H1 (cell line): Measurements from ENCODE around the gene MGST3. TPM values are rescaled to one million over a fixed set of nuclear protein-coding genes. Genes with fewer than 3 reads are reported as not detected.

Experiments used
- CTCF ChIA-PET: fragments of 300-600 bp; sonication (Branson Sonifier 250); formaldehyde crosslinking; loops from one replicate; lab custom pipeline; 2021; ENCODE audit not compliant: partially characterized antibody; lab: Charles Lee
- POLR2A ChIA-PET: fragments of 300-600 bp; sonication (Branson Sonifier 250); formaldehyde crosslinking; loops from one replicate; lab custom pipeline; 2021; ENCODE audit warnings: inconsistent platforms; ENCODE audit not compliant: partially characterized antibody; lab: Charles Lee
- DNase-seq, 2 experiments: peaks; one replicate each; pipeline versions ENCODE4 v3.0.0 to v3.0.0-alpha.2; 2010 to 2022; ENCODE audit warnings: low spot score in 2 of 2, low read depth in 1 of 2, mixed read lengths in 1 of 2
- FAIRE-seq: peaks from 2 replicates; lab custom pipeline; 2011; peaks lifted over from hg19 to GRCh38; lab: Jason Lieb, UNC
- H2AFZ ChIP-seq: 2 replicates; pipeline ENCODE4 v1.8.1; 2012; ENCODE audit warnings: low read length, inconsistent platforms
- H2AK5ac ChIP-seq: 2 replicates; pipeline ENCODE4 v1.6.1; 2013; ENCODE audit warnings: low read depth, low read length
- H2BK120ac ChIP-seq: replicated peaks from 2 replicates; pipeline ENCODE3; 2013; ENCODE audit warnings: low read depth, low read length, inconsistent platforms
- H2BK12ac ChIP-seq: 2 replicates; pipeline ENCODE4 v1.6.1; 2013; ENCODE audit warnings: low read depth, low read length
- H2BK15ac ChIP-seq: 2 replicates; pipeline ENCODE4 v1.6.1; 2013; ENCODE audit warnings: low read length
- H2BK20ac ChIP-seq: 2 replicates; pipeline ENCODE4 v1.6.1; 2013; ENCODE audit warnings: low read length
- H2BK5ac ChIP-seq: 2 replicates; pipeline ENCODE4 v1.6.1; 2013; ENCODE audit warnings: low read depth, low read length
- H3K14ac ChIP-seq: 2 replicates; pipeline ENCODE4 v1.6.1; 2013; ENCODE audit warnings: inconsistent platforms; ENCODE audit not compliant: insufficient read length
- H3K18ac ChIP-seq: 2 replicates; pipeline ENCODE4 v1.6.1; 2013; ENCODE audit warnings: low read length; ENCODE audit errors: extremely low read depth
- H3K23ac ChIP-seq: 2 replicates; pipeline ENCODE4 v1.6.1; 2013; ENCODE audit warnings: inconsistent platforms; ENCODE audit not compliant: insufficient read length
- H3K23me2 ChIP-seq: 2 replicates; pipeline ENCODE4 v1.6.1; 2013; ENCODE audit warnings: low read depth, low read length
- H3K27ac ChIP-seq: 2 replicates; pipeline ENCODE4 v1.6.1; 2011; ENCODE audit warnings: low read depth, low read length, inconsistent platforms
- H3K27me3 ChIP-seq, 4 experiments: replicated peaks in 1 of 4; 1 replicate in 1 of 4; 2 replicates in 3 of 4; pipeline versions ENCODE4 v1.6.1 to v1.8.1; 2011 to 2013; ENCODE audit warnings: low read length in 3 of 4, mild to moderate bottlenecking in 3 of 4, inconsistent platforms in 2 of 4, mixed read lengths in 2 of 4, moderate library complexity in 1 of 4; ENCODE audit not compliant: control insufficient read depth in 3 of 4, insufficient read depth in 3 of 4; ENCODE audit errors: extremely low read depth in 1 of 4
- H3K36me3 ChIP-seq, 4 experiments: 2 replicates each; pipeline versions ENCODE4 v1.6.1 to v1.8.1; 2011 to 2013; ENCODE audit warnings: mild to moderate bottlenecking in 4 of 4, low read length in 3 of 4, moderate library complexity in 2 of 4, control low read depth in 1 of 4, inconsistent platforms in 1 of 4; ENCODE audit not compliant: insufficient read depth in 4 of 4, control insufficient read depth in 2 of 4
- H3K4ac ChIP-seq: replicated peaks from 2 replicates; pipeline ENCODE3; 2013; ENCODE audit warnings: low read length, low read depth, mixed read lengths, inconsistent platforms; ENCODE audit not compliant: insufficient read length
- H3K4me1 ChIP-seq, 4 experiments: replicated peaks in 1 of 4; 1 replicate in 1 of 4; 2 replicates in 3 of 4; pipeline versions ENCODE4 v1.6.1 to v1.8.1; 2011 to 2013; ENCODE audit warnings: low read length in 3 of 4, inconsistent platforms in 2 of 4, mixed read lengths in 1 of 4; ENCODE audit not compliant: insufficient read depth in 4 of 4, control insufficient read depth in 3 of 4
- H3K4me2 ChIP-seq, 2 experiments: 2 replicates each; pipeline versions ENCODE4 v1.6.1 to v1.8.1; 2011 to 2013; ENCODE audit warnings: low read depth in 2 of 2, low read length in 2 of 2, control low read depth in 1 of 2, inconsistent platforms in 1 of 2, mild to moderate bottlenecking in 1 of 2; ENCODE audit not compliant: insufficient read depth in 1 of 2
- H3K4me3 ChIP-seq, 4 experiments: fragments of 200-600, 300-600 bp in 1 of 4; sonication (generic), shearing (Covaris generic), sonication (Bioruptor Twin) in 1 of 4; 2 replicates each; pipeline versions ENCODE4 v1.5.1 to v1.8.1; 2011 to 2016; ENCODE audit warnings: low read length in 4 of 4, low read depth in 3 of 4, control low read depth in 2 of 4, inconsistent platforms in 2 of 4, mild to moderate bottlenecking in 2 of 4, mixed read lengths in 1 of 4, moderate library complexity in 1 of 4; ENCODE audit not compliant: insufficient read depth in 2 of 4; ENCODE audit errors: extremely low read depth in 1 of 4
- H3K56ac ChIP-seq: replicated peaks from 2 replicates; pipeline ENCODE3; 2013; ENCODE audit warnings: low read depth, mild to moderate bottlenecking, mixed read lengths, low read length, inconsistent platforms; ENCODE audit not compliant: insufficient read length
- H3K79me1 ChIP-seq: 2 replicates; pipeline ENCODE4 v1.6.1; 2013; ENCODE audit warnings: low read depth, low read length, control low read depth
- H3K79me2 ChIP-seq, 2 experiments: 2 replicates each; pipeline versions ENCODE4 v1.6.1 to v1.8.1; 2012 to 2013; ENCODE audit warnings: low read length in 2 of 2, mild to moderate bottlenecking in 2 of 2, inconsistent platforms in 1 of 2; ENCODE audit not compliant: insufficient read depth in 2 of 2, control insufficient read depth in 1 of 2
- H3K9ac ChIP-seq, 4 experiments: replicated peaks in 1 of 4; 1 replicate in 1 of 4; 2 replicates in 3 of 4; pipeline versions ENCODE4 v1.6.1 to v1.8.1; 2011 to 2013; ENCODE audit warnings: low read depth in 3 of 4, low read length in 3 of 4, control low read depth in 2 of 4, mild to moderate bottlenecking in 2 of 4, moderate library complexity in 2 of 4, inconsistent platforms in 1 of 4; ENCODE audit errors: extremely low read depth in 1 of 4
- H3K9me3 ChIP-seq, 2 experiments: 2 replicates each; pipeline versions ENCODE4 v1.6.1 to v1.8.1; 2012 to 2013; ENCODE audit warnings: mild to moderate bottlenecking in 2 of 2, moderate library complexity in 2 of 2, control low read depth in 1 of 2, inconsistent platforms in 1 of 2, low read depth in 1 of 2, low read length in 1 of 2, mixed read lengths in 1 of 2; ENCODE audit not compliant: insufficient read depth in 2 of 2
- H4K20me1 ChIP-seq, 2 experiments: replicated peaks in 1 of 2; 2 replicates each; pipeline versions ENCODE3 to v1.8.1; 2011 to 2013; ENCODE audit warnings: inconsistent platforms in 2 of 2, low read length in 2 of 2, mild to moderate bottlenecking in 1 of 2; ENCODE audit not compliant: insufficient read depth in 2 of 2, control insufficient read depth in 1 of 2
- H4K5ac ChIP-seq: 2 replicates; pipeline ENCODE4 v1.6.1; 2013; ENCODE audit warnings: low read length, low read depth, mixed read lengths, inconsistent platforms; ENCODE audit not compliant: insufficient read length
- H4K8ac ChIP-seq: 2 replicates; pipeline ENCODE4 v1.8.0; 2013; ENCODE audit warnings: mild to moderate bottlenecking, moderate library complexity, low read length, inconsistent platforms; ENCODE audit not compliant: insufficient read depth; ENCODE audit errors: extremely low read depth
- H4K91ac ChIP-seq: replicated peaks from 2 replicates; pipeline ENCODE3; 2013; ENCODE audit warnings: low read length, mixed read lengths, inconsistent platforms; ENCODE audit not compliant: insufficient read length
- BACH1 ChIP-seq: IDR thresholded peaks from 2 replicates; pipeline ENCODE4 v1.6.1; 2012; ENCODE audit warnings: low read length, improper control_type of control experiment
- BRCA1 ChIP-seq: IDR thresholded peaks from 2 replicates; pipeline ENCODE4 v1.6.1; 2012; ENCODE audit warnings: low read depth, low read length, improper control_type of control experiment
- CHD1 ChIP-seq: IDR thresholded peaks from 2 replicates; pipeline ENCODE4 v1.6.1; 2012; ENCODE audit warnings: low read depth, low read length, improper control_type of control experiment
- CREB1 ChIP-seq: IDR thresholded peaks from 2 replicates; pipeline ENCODE4 v1.6.1; 2012; ENCODE audit warnings: inconsistent platforms
- FOSL1 ChIP-seq: IDR thresholded peaks from 2 replicates; pipeline ENCODE4 v1.6.1; 2011; ENCODE audit warnings: mild to moderate bottlenecking, low read depth, low read length, moderate library complexity; ENCODE audit not compliant: insufficient read depth
- NRF1 ChIP-seq: IDR thresholded peaks from 2 replicates; pipeline ENCODE4 v1.6.1; 2011; ENCODE audit warnings: mild to moderate bottlenecking, low read depth, low read length, improper control_type of control experiment
- RAD21 ChIP-seq, 2 experiments: IDR thresholded peaks in 1 of 2; conservative IDR thresholded peaks in 1 of 2; 2 replicates each; pipeline ENCODE4 v1.6.1; 2011; ENCODE audit warnings: low read depth in 2 of 2, low read length in 2 of 2, improper control_type of control experiment in 1 of 2, inconsistent platforms in 1 of 2, mild to moderate bottlenecking in 1 of 2, moderate library complexity in 1 of 2
- RBBP5 ChIP-seq: IDR thresholded peaks from 2 replicates; pipeline ENCODE4 v1.7.1; 2012; ENCODE audit warnings: low read depth, mild to moderate bottlenecking, inconsistent platforms, low read length, moderate library complexity, borderline replicate concordance
- SAP30 ChIP-seq: fragments of 300-600 bp; sonication (generic); IDR thresholded peaks from 2 replicates; pipeline ENCODE4 v1.7.1; 2012; ENCODE audit warnings: low read length, moderate library complexity, mild to moderate bottlenecking, inconsistent platforms; ENCODE audit not compliant: insufficient read depth, insufficient replicate concordance
- SP1 ChIP-seq: IDR thresholded peaks from 2 replicates; pipeline ENCODE4 v1.6.1; 2011; ENCODE audit warnings: low read depth, low read length
- SP4 ChIP-seq: IDR thresholded peaks from 2 replicates; pipeline ENCODE4 v1.6.1; 2012; ENCODE audit warnings: low read length, inconsistent platforms
- TCF12 ChIP-seq: IDR thresholded peaks from 2 replicates; pipeline ENCODE4 v1.6.1; 2011; ENCODE audit warnings: low read depth, mild to moderate bottlenecking, low read length
- ZNF274 ChIP-seq: IDR thresholded peaks from 2 replicates; pipeline ENCODE4 v1.7.0; 2012; ENCODE audit warnings: low read length, borderline replicate concordance; ENCODE audit errors: extremely low read depth
- WGBS, 2 experiments: shearing (Covaris generic) in 1 of 2; methylation state at CpG; one replicate each; pipeline versions ENCODE4 v1.1.6 to v1.1.7; 2013 to 2015; ENCODE audit warnings: low lambda C conversion rate in 2 of 2, mixed read lengths in 2 of 2, inconsistent platforms in 1 of 2, low coverage in 1 of 2, missing lambda C conversion rate in 1 of 2; ENCODE audit not compliant: insufficient replicate concordance in 2 of 2, insufficient coverage in 1 of 2, insufficient read length in 1 of 2; ENCODE audit errors: extremely low coverage in 1 of 2, missing lambda C conversion rate in 1 of 2; 5-methylcytosine and 5-hydroxymethylcytosine counted together
- polyA plus RNA-seq, 7 experiments: library from polyadenylated mRNA; depleted of rRNA in 3 of 7; stranded (reverse) in 5 of 7; unstranded in 2 of 7; fragments of >200 nt in 5 of 7; fragments of 200-250 nt in 2 of 7; gene quantifications; 1 replicate in 5 of 7; 2 replicates in 1 of 7; 4 replicates in 1 of 7; pipeline versions ENCODE4 v1.2.1 to v1.2.3, GENCODE V29; 2011 to 2013; ENCODE audit warnings: missing spikeins in 2 of 7, mixed read lengths in 2 of 7
- total RNA-seq: library from RNA; stranded (reverse); fragmentation: NEBNext Ultra II Directional; extraction: Animal tissue kit (Norgen Biotek cat#: 25700); gene quantifications from 2 replicates; pipeline ENCODE4 v1.2.1, GENCODE V29; 2021
- TF ChIP-seq, protein P1 (sequence below): IDR thresholded peaks from 2 replicates; pipeline ENCODE4 v1.6.1; 2011; ENCODE audit warnings: low read length, improper control_type of control experiment

Gene MGST3
- total and polyA plus RNA-seq, 2 of the 8 experiments (the other 6 are each of a cell fraction or from before 2014, with no cell fraction given): 124 to 257 TPM

DNA sequence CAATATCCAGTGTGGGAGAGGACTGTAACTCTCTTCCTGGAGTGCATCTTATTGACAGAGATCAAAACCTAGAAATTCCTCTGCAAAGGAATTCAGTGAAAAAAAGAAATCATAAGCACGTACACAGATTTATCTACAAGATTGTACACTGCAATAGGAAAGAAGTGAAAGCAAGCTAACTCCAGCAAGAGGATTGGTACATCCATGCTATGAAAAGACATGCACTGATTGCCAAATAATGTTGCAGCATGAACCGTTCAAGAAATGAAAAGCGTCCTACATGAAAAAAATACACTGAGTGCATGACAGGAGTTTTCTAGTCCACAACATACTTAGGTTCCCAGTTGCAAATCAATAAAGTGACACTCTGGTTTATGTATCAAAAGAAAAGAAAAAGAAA lies 1.9 kb upstream of the MGST3 start:
- no peaks in the 10 kb centered on the region for H4K20me1 ChIP-seq
- CTCF ChIA-PET: interaction anchor here (0.8 kb wide), 1 partner anchor 28 kb away, joined by 3 read pairs; no protein-coding TSS in a partner anchor
- 92% methylated on average over 3 of the region's 3 CpGs; no CpG with 5 or more reads in 1 of the 2 experiments for WGBS, 2 experiments
- no peak for TF ChIP-seq ZNF274
- no peak for TF ChIP-seq CREB1
- TF ChIP-seq RAD21 (IDR thresholded peaks at IDR 0.05 in 1 of 2, conservative IDR thresholded peaks at IDR 0.05 in 1 of 2; ENCODE audit: low read depth in 2 of 2, low read length in 2 of 2): no peak
- no peak for TF ChIP-seq BRCA1
- TF ChIP-seq SP4: no peak
- TF ChIP-seq TCF12: no peak
- TF ChIP-seq SP1: no peak
- TF ChIP-seq, protein P1, sequence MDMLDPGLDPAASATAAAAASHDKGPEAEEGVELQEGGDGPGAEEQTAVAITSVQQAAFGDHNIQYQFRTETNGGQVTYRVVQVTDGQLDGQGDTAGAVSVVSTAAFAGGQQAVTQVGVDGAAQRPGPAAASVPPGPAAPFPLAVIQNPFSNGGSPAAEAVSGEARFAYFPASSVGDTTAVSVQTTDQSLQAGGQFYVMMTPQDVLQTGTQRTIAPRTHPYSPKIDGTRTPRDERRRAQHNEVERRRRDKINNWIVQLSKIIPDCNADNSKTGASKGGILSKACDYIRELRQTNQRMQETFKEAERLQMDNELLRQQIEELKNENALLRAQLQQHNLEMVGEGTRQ: no peak
- TF ChIP-seq FOSL1: no peak
- TF ChIP-seq SAP30: no peak
- TF ChIP-seq NRF1: no peak
- no peak for TF ChIP-seq CHD1
- TF ChIP-seq BACH1: no peak
- no peak for TF ChIP-seq RBBP5

More for the DNA sequence above, 1.9 kb upstream of the MGST3 start:
- Histone ChIP-seq H2AFZ (no peak overlapping the region), H3K23me2 (peaks cover 10% of the 10 kb centered on the region; the same call in 1 of the 2 replicates), H3K79me2 (peaks cover 0 to 16% of the 10 kb centered on the region in 2 experiments; a peak in 2 of 4 replicates), H2BK20ac (no peak overlapping the region), H3K4me1 (peaks cover 0 to 4% (median 3%) of the 10 kb centered on the region in 4 experiments; a peak in 2 of 7 replicates), H3K27ac (no peak overlapping the region), H2AK5ac (no peak overlapping the region), H3K27me3 (no peaks in the 10 kb centered on the region), H4K91ac (no peak overlapping the region), H3K79me1 (no peaks in the 10 kb centered on the region), H3K36me3 (no peaks in the 10 kb centered on the region), H3K9me3 (no peaks in the 10 kb centered on the region), H4K5ac (no peak overlapping the region), H4K8ac (no peak overlapping the region), H2BK12ac (no peak overlapping the region), H2BK15ac (no peak overlapping the region), H3K23ac (no peak overlapping the region), H3K56ac (no peak overlapping the region), H3K4ac (no peak overlapping the region), H3K18ac (no peak overlapping the region), H3K4me2 (peak overlapping the region in 1 of 2 experiments; percentile 75; a peak in 1 of 4 replicates), H3K9ac (no peak overlapping the region), H2BK120ac (no peak overlapping the region), H3K14ac (no peak overlapping the region), H2BK5ac (no peak overlapping the region), H3K4me3 (no peak overlapping the region)
- FAIRE-seq: no peak
- DNase-seq: no peak
- POLR2A ChIA-PET: no interaction called here
